Hepatocyte (in vitro differentiated cells): ENCODE measurements around the gene NOL6. TPM values are rescaled to one million over a fixed set of nuclear protein-coding genes. Genes with fewer than 3 reads are reported as not detected.

ENCODE experiments used
- DNase-seq: peaks from one replicate; pipeline ENCODE4 v3.0.0-alpha.2; 2016; ENCODE audit warnings: low spot score
- H2AFZ ChIP-seq: fragments of 200-600 bp; sonication (generic); 2 replicates; pipeline ENCODE4 v1.6.0; 2016; ENCODE audit warnings: antibody characterized with exemption, mild to moderate bottlenecking
- H3K27ac ChIP-seq: fragments of 200-600 bp; sonication (generic); 2 replicates; pipeline ENCODE4 v1.5.1; 2016; ENCODE audit warnings: mild to moderate bottlenecking
- H3K27me3 ChIP-seq: fragments of 200-600 bp; sonication (generic); 2 replicates; pipeline ENCODE4 v1.6.1; 2016
- H3K36me3 ChIP-seq: fragments of 200-600 bp; sonication (generic); replicated peaks from 2 replicates; pipeline ENCODE4 v1.5.1; 2016; ENCODE audit warnings: low read depth; ENCODE audit not compliant: insufficient read depth
- H3K4me1 ChIP-seq: fragments of 200-600 bp; sonication (generic); 2 replicates; pipeline ENCODE4 v1.5.1; 2016; ENCODE audit warnings: mild to moderate bottlenecking, moderate library complexity; ENCODE audit not compliant: insufficient read depth
- H3K4me2 ChIP-seq: fragments of 200-600 bp; sonication (generic); 2 replicates; pipeline ENCODE4 v1.6.0; 2016
- H3K4me3 ChIP-seq: fragments of 200-600 bp; sonication (generic); 2 replicates; pipeline ENCODE4 v1.5.1; 2016; ENCODE audit warnings: mild to moderate bottlenecking
- H3K79me2 ChIP-seq: fragments of 200-600 bp; sonication (generic); 2 replicates; pipeline ENCODE4 v1.6.0; 2017; ENCODE audit warnings: mild to moderate bottlenecking
- H3K9me2 ChIP-seq: fragments of 200-600 bp; sonication (generic); replicated peaks from 2 replicates; pipeline ENCODE4 v1.6.0; 2017; ENCODE audit warnings: mild to moderate bottlenecking; ENCODE audit not compliant: insufficient read depth
- H3K9me3 ChIP-seq: fragments of 200-600 bp; sonication (generic); 2 replicates; pipeline ENCODE4 v1.5.1; 2016; ENCODE audit warnings: low read depth, mild to moderate bottlenecking
- H4K20me1 ChIP-seq: fragments of 200-600 bp; sonication (generic); 2 replicates; pipeline ENCODE4 v1.6.0; 2016; ENCODE audit warnings: mild to moderate bottlenecking; ENCODE audit not compliant: insufficient read depth, poor library complexity, severe bottlenecking
- CTCF ChIP-seq: fragments of 200-600 bp; sonication (generic); IDR thresholded peaks from 2 replicates; pipeline ENCODE4 v1.5.1; 2016; ENCODE audit warnings: antibody characterized with exemption, mild to moderate bottlenecking; ENCODE audit not compliant: poor library complexity
- EZH2 ChIP-seq: fragments of 200-600 bp; sonication (generic); IDR thresholded peaks from 2 replicates; pipeline ENCODE4 v1.6.1; 2016; ENCODE audit warnings: antibody characterized with exemption, mild to moderate bottlenecking, borderline replicate concordance
- EZH2phosphoT487 ChIP-seq: fragments of 200-600 bp; sonication (generic); IDR thresholded peaks from one replicate; pipeline ENCODE4 v1.6.1; 2018; ENCODE audit warnings: antibody characterized with exemption, mild to moderate bottlenecking, low read depth, moderate library complexity; ENCODE audit not compliant: unreplicated experiment, severe bottlenecking
- WGBS: methylation state at CpG from one replicate; pipeline ENCODE4 v1.1.6; 2016; ENCODE audit warnings: low lambda C conversion rate; ENCODE audit errors: missing lambda C conversion rate; 5-methylcytosine and 5-hydroxymethylcytosine counted together
- polyA plus RNA-seq: library from polyadenylated mRNA; unstranded; fragments of >200 nt; fragmentation: Nextera tagmentation; extraction: Ambion mirVana; gene quantifications from 2 replicates; pipeline ENCODE4 v1.2.1, GENCODE V29; 2016
- total RNA-seq: library from RNA; depleted of rRNA; stranded (reverse); fragments of >200 nt; gene quantifications from 2 replicates; pipeline ENCODE4 v1.2.3, GENCODE V29; 2014

The NOL6 gene
- total and polyA plus RNA-seq, 2 experiments from 2014 or later = 20.6 to 21.9 TPM

DNA sequence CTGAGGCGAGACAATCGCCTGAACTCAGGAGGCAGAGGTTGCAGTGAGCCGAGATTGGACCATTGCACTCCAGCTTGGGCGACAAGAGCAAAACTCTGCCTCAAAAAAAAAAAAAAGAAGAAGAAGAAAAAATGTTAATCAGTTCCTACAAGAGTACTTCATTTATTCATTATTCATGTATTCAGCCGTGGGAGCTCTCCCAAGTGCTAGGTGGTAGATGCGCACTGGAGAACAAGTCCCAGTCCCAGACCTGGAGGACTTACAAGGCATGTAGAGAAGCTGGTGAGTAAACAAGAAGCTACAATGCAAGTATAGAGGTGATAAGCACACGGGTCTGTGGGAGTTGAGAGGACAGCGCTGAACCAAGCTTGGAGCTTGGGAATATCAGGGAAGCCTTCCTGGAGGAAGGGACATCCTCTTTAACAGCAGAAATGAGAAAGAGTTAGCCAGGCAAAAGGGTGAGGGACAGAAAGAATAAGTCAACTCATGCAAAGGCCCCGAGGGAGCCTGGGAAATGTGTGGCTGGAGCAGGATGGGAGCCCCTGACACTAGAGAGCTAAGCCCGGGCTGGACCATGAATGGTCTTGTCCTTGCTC, 53.9 kb downstream of the NOL6 start:
- Histone ChIP-seq H3K4me1 (peaks cover 16% of the 10 kb centered on the region), H3K9me2 (no peaks in the 10 kb centered on the region), H3K4me2 (no peak overlapping the region), H4K20me1 (no peaks in the 10 kb centered on the region), H3K27ac (no peak overlapping the region), H3K79me2 (no peaks in the 10 kb centered on the region), H3K4me3 (no peak overlapping the region), H3K9me3 (no peaks in the 10 kb centered on the region), H3K27me3 (no peaks in the 10 kb centered on the region), H3K36me3 (no peaks in the 10 kb centered on the region), H2AFZ (no peak overlapping the region)
- WGBS = 74% methylated on average over 10 of the region's 10 CpGs
- no peak for TF ChIP-seq EZH2
- TF ChIP-seq EZH2phosphoT487 = no peak
- TF ChIP-seq CTCF = no peak
- no peak for DNase-seq

DNA sequence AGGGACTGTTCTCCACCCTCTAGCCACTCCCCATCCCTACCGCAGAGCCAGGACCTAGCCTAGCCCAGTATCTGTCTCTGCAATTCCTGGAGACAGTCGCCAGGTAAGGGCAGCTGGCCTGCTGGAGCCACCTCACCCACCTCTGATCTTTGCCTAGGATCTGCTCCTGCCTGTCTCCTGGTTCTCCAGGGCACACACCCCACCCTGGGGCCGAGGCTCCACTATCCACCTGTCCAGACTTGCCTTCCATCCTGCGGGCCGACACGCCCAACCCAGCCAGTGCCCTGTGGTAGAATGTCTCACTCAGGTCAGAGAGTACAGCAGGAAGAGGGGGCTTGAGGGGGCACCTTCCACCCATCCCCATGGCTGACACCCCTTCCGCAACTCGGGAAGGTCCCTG, 55.6 kb downstream of the NOL6 start:
- H3K4me1 ChIP-seq = peaks cover 24% of the 10 kb centered on the region
- H3K36me3 ChIP-seq = no peaks in the 10 kb centered on the region
- H3K9me2 ChIP-seq = no peaks in the 10 kb centered on the region
- DNase-seq = no peak
- WGBS = 95% methylated on average over 8 of the region's 8 CpGs
- no peaks in the 10 kb centered on the region for H3K27me3 ChIP-seq
- no peaks in the 10 kb centered on the region for H4K20me1 ChIP-seq
- no peak overlapping the region for H3K4me3 ChIP-seq
- no peak overlapping the region for H3K27ac ChIP-seq
- TF ChIP-seq CTCF = no peak
- no peak for TF ChIP-seq EZH2
- no peak for TF ChIP-seq EZH2phosphoT487
- no peaks in the 10 kb centered on the region for H3K79me2 ChIP-seq
- no peak overlapping the region for H2AFZ ChIP-seq
- no peaks in the 10 kb centered on the region for H3K9me3 ChIP-seq
- no peak overlapping the region for H3K4me2 ChIP-seq

GRCh38 chr9:33416996-33417395, 56.7 kb downstream of the NOL6 start:
- Histone ChIP-seq H3K27ac (no peak overlapping the region), H3K4me1 (peaks cover 24% of the 10 kb centered on the region), H3K27me3 (no peaks in the 10 kb centered on the region), H3K4me3 (no peak overlapping the region), H3K9me3 (no peaks in the 10 kb centered on the region), H4K20me1 (no peaks in the 10 kb centered on the region), H3K36me3 (no peaks in the 10 kb centered on the region), H3K4me2 (no peak overlapping the region), H2AFZ (no peak overlapping the region), H3K9me2 (no peaks in the 10 kb centered on the region), H3K79me2 (no peaks in the 10 kb centered on the region)
- TF ChIP-seq EZH2phosphoT487 = no peak
- no peak for TF ChIP-seq CTCF
- TF ChIP-seq EZH2 = no peak
- WGBS = 72% methylated on average over 5 of the region's 5 CpGs
- DNase-seq = no peak

DNA sequence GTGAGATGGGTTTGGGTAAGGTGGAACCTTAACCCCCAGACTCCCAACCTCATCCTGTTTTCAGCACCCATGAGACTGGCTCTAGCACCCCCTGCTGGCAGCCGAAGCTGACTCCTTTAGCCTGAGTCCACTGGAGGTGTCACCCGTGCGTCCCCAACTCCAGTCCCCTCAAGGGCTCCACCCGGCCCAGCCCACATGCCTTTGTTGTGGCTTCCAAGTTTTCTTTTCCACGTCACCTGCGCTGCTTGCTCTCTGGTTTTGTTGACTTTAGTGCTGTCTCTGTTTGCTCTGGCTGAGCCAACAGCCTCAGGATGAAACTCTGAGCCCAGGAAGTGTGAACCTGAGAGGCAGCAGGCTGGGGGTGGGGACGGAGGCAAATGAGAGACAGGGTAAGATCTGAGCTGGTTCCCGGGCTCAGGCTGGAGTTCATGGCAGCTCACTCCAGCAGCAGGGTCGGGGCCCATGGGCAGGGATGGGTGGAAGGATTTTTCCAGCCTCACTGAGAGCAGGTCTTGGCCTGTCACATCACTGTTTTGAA, 58.2 kb downstream of the NOL6 start:
- Histone ChIP-seq H3K4me1 (peaks cover 24% of the 10 kb centered on the region), H4K20me1 (no peaks in the 10 kb centered on the region), H3K79me2 (no peaks in the 10 kb centered on the region), H3K4me3 (no peak overlapping the region), H2AFZ (no peak overlapping the region), H3K27ac (peak overlapping the region; percentile 80), H3K36me3 (no peaks in the 10 kb centered on the region), H3K9me2 (no peaks in the 10 kb centered on the region), H3K27me3 (no peaks in the 10 kb centered on the region), H3K9me3 (no peaks in the 10 kb centered on the region), H3K4me2 (peak overlapping the region; percentile 26)
- DNase-seq = peak; percentile 91
- no peak for TF ChIP-seq EZH2
- TF ChIP-seq CTCF = peak; percentile 69
- 24% methylated on average over 9 of the region's 9 CpGs for WGBS
